Liver (tissue), 9 donors: ENCODE measurements around the gene CRACDL. TPM values are rescaled to one million over a fixed set of nuclear protein-coding genes. Genes with fewer than 3 reads are reported as not detected.

Source experiments
- DNase-seq: peaks from one replicate; pipeline ENCODE4 v3.0.0-alpha.2; 2017; ENCODE audit warnings: low spot score
- H3K27ac ChIP-seq, 2 donors: one replicate each; pipeline ENCODE4 v1.7.0; 2013; ENCODE audit warnings: inconsistent platforms in 2 of 2, low read length in 2 of 2, control low read depth in 1 of 2, low read depth in 1 of 2, mild to moderate bottlenecking in 1 of 2
- H3K27me3 ChIP-seq, 4 donors: one replicate each; pipeline versions ENCODE4 v1.6.1 to v1.7.0; 2013; ENCODE audit warnings: low read length in 3 of 4, inconsistent platforms in 1 of 4, mild to moderate bottlenecking in 1 of 4, moderate library complexity in 1 of 4; ENCODE audit not compliant: control insufficient read depth in 4 of 4, insufficient read depth in 4 of 4
- H3K36me3 ChIP-seq, 4 donors: one replicate each; pipeline versions ENCODE4 v1.6.1 to v1.7.0; 2013; ENCODE audit warnings: low read length in 3 of 4, mild to moderate bottlenecking in 3 of 4, low read depth in 1 of 4, moderate library complexity in 1 of 4; ENCODE audit not compliant: control insufficient read depth in 4 of 4, insufficient read depth in 3 of 4
- H3K4me1 ChIP-seq, 4 donors: one replicate each; pipeline versions ENCODE4 v1.6.1 to v1.7.0; 2013; ENCODE audit warnings: low read length in 3 of 4, mild to moderate bottlenecking in 3 of 4, moderate library complexity in 1 of 4; ENCODE audit not compliant: control insufficient read depth in 4 of 4, insufficient read depth in 4 of 4
- H3K4me3 ChIP-seq, 3 donors: one replicate each; pipeline versions ENCODE4 v1.6.1 to v1.7.0; 2013; ENCODE audit warnings: low read length in 3 of 3, control low read depth in 1 of 3, low read depth in 1 of 3, mild to moderate bottlenecking in 1 of 3
- H3K9ac ChIP-seq, 2 donors: one replicate each; pipeline ENCODE4 v1.7.0; 2013; ENCODE audit warnings: low read length in 2 of 2, mild to moderate bottlenecking in 2 of 2, moderate library complexity in 2 of 2, control low read depth in 1 of 2, low read depth in 1 of 2
- H3K9me3 ChIP-seq, 4 donors: one replicate each; pipeline versions ENCODE4 v1.6.1 to v1.7.0; 2013; ENCODE audit warnings: low read length in 3 of 4; ENCODE audit not compliant: control insufficient read depth in 4 of 4
- ATF3 ChIP-seq: IDR thresholded peaks from 2 replicates; pipeline ENCODE4 v1.6.1; 2016; ENCODE audit warnings: antibody characterized with exemption
- CTCF ChIP-seq: fragments of 150-350 bp; IDR thresholded peaks from 2 replicates; pipeline ENCODE4 v1.5.1; 2017; ENCODE audit warnings: improper control_type of control experiment, low read depth, low read length; ENCODE audit not compliant: missing input control
- EGR1 ChIP-seq, 2 donors: IDR thresholded peaks; 2 replicates each; pipeline ENCODE4 v1.6.1; 2016 to 2018; ENCODE audit warnings: antibody characterized with exemption in 2 of 2, low read depth in 2 of 2
- FOXA1 ChIP-seq: IDR thresholded peaks from 2 replicates; pipeline ENCODE4 v1.6.1; 2016; ENCODE audit warnings: antibody characterized with exemption
- FOXA2 ChIP-seq: IDR thresholded peaks from 2 replicates; pipeline ENCODE4 v1.6.1; 2016; ENCODE audit warnings: antibody characterized with exemption
- GABPA ChIP-seq, 2 donors: IDR thresholded peaks in 1 of 2; conservative IDR thresholded peaks in 1 of 2; 2 replicates each; pipeline ENCODE4 v1.6.1; 2016; ENCODE audit warnings: antibody characterized with exemption in 2 of 2, mild to moderate bottlenecking in 1 of 2, moderate library complexity in 1 of 2
- HNF4A ChIP-seq, 2 donors: conservative IDR thresholded peaks; 2 replicates each; pipeline ENCODE4 v1.6.1; 2016; ENCODE audit warnings: antibody characterized with exemption in 2 of 2, mild to moderate bottlenecking in 2 of 2
- HNF4G ChIP-seq: IDR thresholded peaks from 2 replicates; pipeline ENCODE4 v1.6.1; 2016; ENCODE audit warnings: antibody characterized with exemption
- JUND ChIP-seq, 2 donors: IDR thresholded peaks; 2 replicates each; pipeline ENCODE4 v1.6.1; 2016; ENCODE audit warnings: antibody characterized with exemption in 2 of 2
- MAX ChIP-seq: IDR thresholded peaks from 2 replicates; pipeline ENCODE4 v1.6.1; 2016; ENCODE audit warnings: antibody characterized with exemption
- NR2F2 ChIP-seq: IDR thresholded peaks from 2 replicates; pipeline ENCODE4 v1.6.1; 2016; ENCODE audit warnings: antibody characterized with exemption
- RAD21 ChIP-seq, 2 donors: IDR thresholded peaks; 2 replicates each; pipeline ENCODE4 v1.6.1; 2016; ENCODE audit warnings: antibody characterized with exemption in 2 of 2, mild to moderate bottlenecking in 2 of 2
- REST ChIP-seq: IDR thresholded peaks from 2 replicates; pipeline ENCODE4 v1.6.1; 2016; ENCODE audit warnings: antibody characterized with exemption, mild to moderate bottlenecking
- RXRA ChIP-seq, 2 donors: IDR thresholded peaks; 2 replicates each; pipeline ENCODE4 v1.6.1; 2017 to 2018; ENCODE audit warnings: antibody characterized with exemption in 2 of 2, mild to moderate bottlenecking in 1 of 2
- SP1 ChIP-seq: IDR thresholded peaks from 2 replicates; pipeline ENCODE4 v1.6.1; 2018; ENCODE audit warnings: antibody characterized with exemption, mild to moderate bottlenecking
- TAF1 ChIP-seq: conservative IDR thresholded peaks from 2 replicates; pipeline ENCODE4 v1.6.1; 2016; ENCODE audit warnings: antibody characterized with exemption, mild to moderate bottlenecking
- YY1 ChIP-seq: IDR thresholded peaks from 2 replicates; pipeline ENCODE4 v1.6.1; 2016; ENCODE audit warnings: antibody characterized with exemption, mild to moderate bottlenecking
- ZBTB33 ChIP-seq: IDR thresholded peaks from 2 replicates; pipeline ENCODE4 v1.6.1; 2016; ENCODE audit warnings: antibody characterized with exemption
- WGBS: extraction: QIAGEN DNeasy Blood & Tissue Kit; methylation state at CpG from one replicate; pipeline ENCODE4 v1.1.7; 2013; 5-methylcytosine and 5-hydroxymethylcytosine counted together
- polyA plus RNA-seq, 2 donors: library from polyadenylated mRNA; stranded (reverse) in 1 of 2; unstranded in 1 of 2; fragments of 200-250 nt in 1 of 2; fragments of >200 nt in 1 of 2; fragmentation: Nextera tagmentation in 1 of 2; extraction: Ambion mirVana in 1 of 2; gene quantifications; one replicate each; pipeline versions ENCODE4 v1.2.1 to v1.2.3, GENCODE V29; 2013 to 2015
- total RNA-seq, 2 donors: library from RNA; depleted of rRNA; stranded (reverse); fragments of >200 nt; gene quantifications; one replicate each; pipeline ENCODE4 v1.2.3, GENCODE V29; 2014
- donor health status: healthy.
- donor health status: healthy.
- donor health status: healthy.
- donor health status: healthy.
- donor health status: healthy.

The CRACDL gene
- total and polyA plus RNA-seq, 4 donors, result 0.13 to 0.46 (median 0.29) TPM

- 84% methylated on average over 13 of the region's 13 CpGs for WGBS
- Histone ChIP-seq H3K9ac (no peak overlapping the region), H3K4me3 (no peak overlapping the region), H3K36me3 (no peaks in the 10 kb centered on the region), H3K9me3 (peaks cover 0 to 3% (median 0%) of the 10 kb centered on the region in 4 donors), H3K4me1 (no peaks in the 10 kb centered on the region), H3K27ac (no peak overlapping the region), H3K27me3 (no peaks in the 10 kb centered on the region)
- DNase-seq, result no peak
- TF ChIP-seq ZBTB33 (no peak), REST (no peak), CTCF (no peak), EGR1 (IDR thresholded peaks at IDR 0.05; ENCODE audit: low read depth in 2 of 2) (no peak), FOXA2 (no peak), MAX (no peak), RAD21 (IDR thresholded peaks at IDR 0.05) (no peak), RXRA (IDR thresholded peaks at IDR 0.05) (no peak), NR2F2 (no peak), SP1 (no peak), YY1 (no peak), TAF1 (no peak), HNF4G (no peak), GABPA (IDR thresholded peaks at IDR 0.05 in 1 of 2, conservative IDR thresholded peaks at IDR 0.05 in 1 of 2) (no peak), FOXA1 (no peak), HNF4A (conservative IDR thresholded peaks at IDR 0.05) (no peak), JUND (IDR thresholded peaks at IDR 0.05) (no peak), ATF3 (no peak)
Measured at GRCh38 chr2:98927027-98927426, 9.0 kb downstream of the CRACDL start.
